Stimulated activated CD4-positive, alpha-beta T cell treated with anti-CD3 and anti-CD28 coated beads, Interleukin-15, amount 100 ng/mL, for 48 hours (primary cell): ENCODE measurements around the gene ABCA3.
"Not testable (repeated sequence)": the region's sequence is repeated elsewhere in the genome, so short reads cannot be mapped to it uniquely, and the experiment has no call there.

Experiments
- DNase-seq, 2 donors: peaks; one replicate each; pipeline ENCODE4 v3.0.0-alpha.2; 2020; ENCODE audit warnings: low read depth in 2 of 2

ABCA3 gene

GRCh38 chr16:2340564-2341455 is at the start of gene ABCA3:
TSS of gene ABCA3 (minus strand) at chr16:2340728. CDS start at chr16:2326466, 14,262 bp downstream.
- peak; percentile 89 to 91 for DNase-seq

DNA sequence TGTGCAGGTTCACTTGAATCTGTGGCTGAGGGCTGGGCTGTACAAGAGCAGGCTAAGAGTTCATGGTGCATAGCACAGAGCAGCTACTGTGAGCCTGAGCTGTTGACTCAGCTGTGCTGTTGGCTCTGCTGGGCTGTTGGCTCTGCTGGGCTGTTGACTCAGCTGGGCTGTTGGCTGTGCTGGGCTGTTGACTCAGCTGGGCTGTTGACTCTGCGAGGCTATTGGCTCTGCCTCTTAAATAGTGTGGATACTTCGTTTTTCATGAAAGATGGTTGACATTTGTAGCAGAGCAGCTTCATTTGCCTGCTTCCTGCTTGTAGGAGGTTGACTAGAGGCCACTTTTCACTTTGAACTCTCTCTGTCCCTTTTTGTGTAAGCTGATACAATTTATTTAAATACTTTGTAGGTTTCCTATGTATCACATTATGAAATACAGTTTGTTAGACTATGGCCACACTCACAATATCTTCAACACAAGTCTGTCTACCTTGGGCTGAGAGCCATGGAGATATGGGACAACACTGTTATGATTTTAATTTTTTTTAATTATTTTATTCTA is 48.4 kb upstream of the ABCA3 start:
- no peak for DNase-seq

- no peak for DNase-seq
Observed at GRCh38 chr16:2388139-2388874, 47.8 kb upstream of the ABCA3 start.

GRCh38 chr16:2386990-2387389 is 46.5 kb upstream of the ABCA3 start:
- no peak for DNase-seq

GRCh38 chr16:2385982-2386381 is 45.5 kb upstream of the ABCA3 start:
- not testable (repeated sequence) for DNase-seq

DNA sequence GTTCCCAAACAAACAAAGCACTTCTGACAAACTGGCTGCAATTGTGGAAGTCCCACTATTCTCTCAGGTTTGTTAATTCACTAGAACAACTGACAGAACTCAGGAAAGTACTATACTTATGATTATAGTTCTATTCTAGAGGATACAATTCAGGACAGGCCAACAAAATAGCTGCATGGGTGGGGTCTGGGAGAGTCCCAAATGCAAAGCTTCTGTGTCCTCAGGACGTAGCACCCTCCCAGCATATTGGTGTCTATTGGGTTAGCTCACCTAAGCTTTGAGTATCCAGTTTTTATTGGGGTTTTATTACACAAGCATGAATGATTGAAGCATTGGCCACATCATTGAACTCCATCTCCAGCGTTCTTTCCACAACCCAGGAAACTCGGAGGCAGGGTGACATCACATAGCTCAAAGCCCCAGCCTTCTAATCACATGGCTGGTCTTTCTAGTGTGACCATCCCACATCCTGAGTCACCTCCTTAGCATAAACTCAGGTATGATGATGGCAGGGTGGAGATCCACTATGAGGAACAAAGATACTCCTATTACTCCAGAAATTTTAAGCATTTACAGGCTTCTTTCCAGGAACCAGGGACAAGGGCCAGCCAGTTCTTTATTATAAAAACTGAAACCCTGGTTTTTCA is 44.8 kb upstream of the ABCA3 start:
- no peak for DNase-seq

DNA sequence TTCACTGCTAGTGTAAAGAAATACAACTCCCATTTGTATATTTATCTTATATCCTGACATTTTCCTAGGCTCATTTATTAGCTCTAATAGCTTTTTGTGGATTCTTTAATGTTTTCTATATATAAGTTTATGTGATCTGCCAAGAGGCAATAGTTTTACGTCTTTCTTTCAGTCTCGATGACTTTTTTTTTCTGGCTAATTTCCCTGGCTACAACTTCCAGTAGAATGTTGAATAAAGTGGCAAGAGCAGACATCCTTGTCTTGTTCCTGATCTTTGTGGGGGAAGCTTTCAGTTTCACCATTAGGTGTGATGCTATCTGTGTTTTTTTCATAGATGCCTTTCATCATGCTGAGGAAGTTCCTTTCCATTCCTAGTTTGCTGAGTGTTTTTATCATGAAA is 43.9 kb upstream of the ABCA3 start:
- no peak for DNase-seq

GRCh38 chr16:2383501-2383900 is 43.0 kb upstream of the ABCA3 start:
- DNase-seq, result no peak

DNA sequence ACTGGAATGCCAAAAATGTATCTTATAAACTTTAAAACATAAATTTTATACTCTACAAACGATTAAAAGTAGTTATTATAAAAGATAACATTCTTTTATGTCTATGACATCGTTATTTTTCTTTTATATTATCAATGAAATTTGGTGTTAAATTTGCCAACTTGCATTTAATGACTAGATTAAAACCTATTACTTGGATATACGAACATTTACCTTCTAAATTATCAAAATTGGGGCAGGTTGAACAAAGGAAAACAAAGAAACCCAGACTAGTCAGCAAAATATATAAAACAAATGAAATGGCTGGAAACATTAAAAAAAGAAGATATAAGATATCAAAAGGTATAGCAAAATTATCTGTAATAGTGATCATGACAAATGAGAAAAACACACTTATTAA is 34.1 kb upstream of the ABCA3 start:
- DNase-seq, result no peak

DNA sequence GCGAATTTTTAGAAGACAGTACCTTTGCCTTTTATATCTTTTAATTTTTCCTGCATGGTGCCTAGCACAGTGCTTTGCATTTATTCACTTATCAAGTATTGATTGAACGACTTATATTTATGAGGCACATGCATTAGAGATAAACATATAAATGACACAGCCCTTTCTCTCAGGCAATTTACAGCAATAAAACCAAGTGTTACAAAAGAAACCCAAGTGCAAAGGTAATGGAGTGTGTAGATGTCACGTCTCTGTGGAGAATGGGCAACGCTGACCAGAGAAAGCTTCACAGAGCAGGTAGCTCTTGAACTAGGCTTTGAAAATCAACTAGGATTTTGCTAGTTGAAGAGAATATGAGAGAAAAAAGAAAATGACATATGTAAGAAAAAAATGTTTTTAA is 32.6 kb upstream of the ABCA3 start:
- no peak for DNase-seq

GRCh38 chr16:2372684-2373083 is 32.2 kb upstream of the ABCA3 start:
- no peak for DNase-seq

DNA sequence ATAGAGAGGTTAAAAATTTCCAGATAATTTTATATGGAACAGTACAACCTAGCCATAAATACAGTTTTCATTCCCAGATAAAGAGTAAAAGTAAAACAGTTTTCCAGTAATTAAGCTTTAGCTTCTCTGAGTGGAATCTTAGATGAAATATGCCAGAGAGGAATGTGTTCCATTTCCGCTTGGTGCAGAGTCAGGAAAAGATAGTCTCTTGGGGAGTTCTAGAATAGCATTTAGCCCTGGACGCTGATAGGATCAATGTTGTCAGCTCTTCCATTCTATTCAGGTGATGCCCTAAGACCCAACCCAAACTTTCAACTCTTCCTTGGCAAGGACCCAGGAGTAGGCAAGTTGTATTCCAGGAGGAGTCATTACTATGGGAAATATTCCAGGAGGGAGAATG is 30.9 kb upstream of the ABCA3 start:
- DNase-seq, result no peak

- no peak for DNase-seq
Observed at GRCh38 chr16:2370721-2371120, 30.2 kb upstream of the ABCA3 start.

DNA sequence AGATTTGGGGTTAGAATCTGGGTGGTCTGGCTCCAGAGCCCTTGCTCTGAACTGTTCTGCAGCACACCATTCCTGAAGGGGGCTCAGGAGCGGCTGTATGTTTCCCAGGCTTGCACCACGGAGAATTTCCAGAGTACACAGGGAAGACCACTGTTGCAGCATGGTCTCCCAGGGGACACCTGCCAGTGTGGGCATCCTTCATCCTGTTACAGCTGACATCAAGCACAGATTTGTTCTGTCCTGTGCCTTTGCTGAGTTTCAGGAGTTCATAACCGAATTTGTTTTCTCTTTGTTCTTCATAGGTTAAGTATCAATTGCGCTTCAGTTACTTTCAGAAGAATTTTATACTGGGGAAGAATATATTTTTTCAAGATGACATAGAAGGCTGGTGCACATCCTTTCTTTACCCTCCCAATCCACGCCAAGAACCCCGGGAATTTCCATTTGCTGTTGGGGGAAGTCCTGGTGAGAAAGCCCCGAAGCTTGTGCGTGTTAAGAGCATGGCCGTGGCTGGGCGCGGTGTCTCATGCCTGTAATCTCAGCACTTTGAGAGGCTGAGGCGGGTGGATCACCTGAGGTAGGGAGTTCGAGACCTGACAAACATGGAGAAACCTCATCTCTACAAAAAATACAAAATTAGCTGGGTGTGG is 26.3 kb upstream of the ABCA3 start:
- no peak for DNase-seq

- DNase-seq, result no peak
Observed at GRCh38 chr16:2365397-2366294, 25.1 kb upstream of the ABCA3 start.

- no peak for DNase-seq
Observed at GRCh38 chr16:2364638-2365210, 24.2 kb upstream of the ABCA3 start.

DNA sequence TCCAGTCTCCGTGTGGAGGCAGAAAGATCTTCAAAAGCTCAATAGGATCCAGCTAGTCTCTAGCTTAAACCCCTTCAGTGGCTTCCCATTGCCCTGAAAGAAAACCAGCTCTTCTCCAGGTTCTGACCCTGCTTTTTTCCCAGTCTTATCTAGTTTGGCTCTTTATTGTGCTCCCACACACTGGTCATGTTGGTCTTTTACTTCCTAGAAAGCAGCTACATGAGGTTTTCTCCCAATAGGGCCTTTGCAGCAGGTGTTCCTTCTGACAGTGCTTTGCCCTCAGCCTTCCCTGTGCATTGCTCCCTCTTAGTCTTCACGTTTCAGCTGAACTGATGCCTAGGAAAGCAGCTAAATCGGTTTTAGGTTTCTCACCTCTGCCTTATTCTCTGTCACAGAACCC is 21.7 kb upstream of the ABCA3 start:
- no peak for DNase-seq

- no peak for DNase-seq
Observed at GRCh38 chr16:2361129-2361528, 20.6 kb upstream of the ABCA3 start.

- no peak for DNase-seq
Observed at GRCh38 chr16:2359919-2360318, 19.4 kb upstream of the ABCA3 start.

GRCh38 chr16:2358811-2359210 is 18.3 kb upstream of the ABCA3 start:
- DNase-seq, result no peak
